HCT116 (cell line): ENCODE results near the gene SEC16B. TPM values are rescaled to one million over a fixed set of nuclear protein-coding genes. Genes with fewer than 3 reads are reported as not detected.
A peak's percentile ranks its signal among the peaks of the same experiment; 100 is the strongest.

Experiments used
- ATAC-seq: fragments of 200-7000 bp; cut with Tn5 transposase; 2 replicates; pipeline ENCODE4 v1.9.1; 2020; ENCODE audit warnings: mild to moderate bottlenecking, moderate library complexity
- BruUV-seq: library from RNA; stranded (reverse); fragments of 400-500 nt; replicated peaks from 2 replicates; lab custom pipeline; 2021; lab: Mats Ljungman, UMichigan
- CTCF ChIA-PET: fragments of 300-600 bp; sonication (Branson Sonifier 250); formaldehyde crosslinking; loops from one replicate; lab custom pipeline; 2021; ENCODE audit warnings: antibody characterized with exemption; lab: Charles Lee
- POLR2A ChIA-PET: fragments of 300-600, 350-600 bp; sonication (Branson Sonifier 250); formaldehyde crosslinking; loops from one replicate; lab custom pipeline; 2021; ENCODE audit warnings: antibody characterized with exemption; lab: Charles Lee
- RAD21 ChIA-PET, 2 experiments: fragments of 300-600 bp; sonication (Branson Sonifier 250); formaldehyde crosslinking; loops; one replicate each; lab custom pipeline; 2023; ENCODE audit warnings: low total read pairs in 2 of 2; ENCODE audit not compliant: uncharacterized antibody in 2 of 2, unreplicated experiment in 2 of 2, low non-redundant PET in 1 of 2; lab: Charles Lee
- DNase-seq: peaks from one replicate; pipeline ENCODE4 v3.0.0-alpha.2; 2010; ENCODE audit warnings: low read depth, low spot score
- H2AFZ ChIP-seq: fragments of 200-600 bp; shearing (Covaris generic), sonication (generic); 2 replicates; pipeline ENCODE4 v1.6.1; 2017; ENCODE audit warnings: low read depth, mixed run types, mixed read lengths, antibody characterized with exemption, low read length; ENCODE audit not compliant: poor library complexity, severe bottlenecking
- H3K27ac ChIP-seq: 2 replicates; pipeline ENCODE4 v1.5.1; 2012; ENCODE audit warnings: low read depth, low read length
- H3K27me3 ChIP-seq: fragments of 200-600 bp; sonication (generic); 2 replicates; pipeline ENCODE4 v1.6.1; 2016; ENCODE audit warnings: mixed run types, low read length, mixed read lengths; ENCODE audit not compliant: insufficient read depth
- H3K36me3 ChIP-seq, 2 experiments: fragments of 200-500 bp in 1 of 2; fragments of 200-600 bp in 1 of 2; sonication (Bioruptor generic) in 1 of 2; sonication (generic) in 1 of 2; 2 replicates each; pipeline versions ENCODE4 v1.5.1 to v1.6.1; 2014 to 2016; ENCODE audit warnings: low read length in 2 of 2, inconsistent platforms in 1 of 2, mixed read lengths in 1 of 2, mixed run types in 1 of 2; ENCODE audit not compliant: insufficient read depth in 2 of 2, control insufficient read depth in 1 of 2
- H3K4me1 ChIP-seq, 2 experiments: fragments of 200-600 bp in 1 of 2; sonication (generic) in 1 of 2; 2 replicates each; pipeline versions ENCODE4 v1.5.1 to v1.6.1; 2012 to 2017; ENCODE audit warnings: low read length in 2 of 2, inconsistent platforms in 1 of 2, mild to moderate bottlenecking in 1 of 2, mixed read lengths in 1 of 2, mixed run types in 1 of 2, moderate library complexity in 1 of 2; ENCODE audit not compliant: insufficient read depth in 2 of 2, control insufficient read depth in 1 of 2
- H3K4me2 ChIP-seq: fragments of 200-600 bp; sonication (generic); 2 replicates; pipeline ENCODE4 v1.6.1; 2017; ENCODE audit warnings: mixed run types, low read length, mixed read lengths
- H3K4me3 ChIP-seq, 2 experiments: fragments of 200-600 bp in 1 of 2; sonication (generic) in 1 of 2; replicated peaks in 1 of 2; 2 replicates each; pipeline ENCODE4 v1.5.1; 2011 to 2016; ENCODE audit warnings: low read length in 2 of 2, control low read depth in 1 of 2, low read depth in 1 of 2, mild to moderate bottlenecking in 1 of 2, mixed read lengths in 1 of 2, mixed run types in 1 of 2
- H3K79me2 ChIP-seq: fragments of 200-600 bp; sonication (generic); 2 replicates; pipeline ENCODE4 v1.6.1; 2017; ENCODE audit warnings: mild to moderate bottlenecking, mixed run types, low read length, moderate library complexity, mixed read lengths; ENCODE audit not compliant: insufficient read depth
- H3K9ac ChIP-seq: fragments of 200-600 bp; sonication (generic); 2 replicates; pipeline ENCODE4 v1.6.1; 2016; ENCODE audit warnings: low read length, mixed read lengths
- H3K9me2 ChIP-seq: fragments of 200-600 bp; sonication (generic), shearing (Covaris generic); 2 replicates; pipeline ENCODE4 v1.6.1; 2017; ENCODE audit warnings: mixed run types, mild to moderate bottlenecking, moderate library complexity; ENCODE audit not compliant: insufficient read depth
- H3K9me3 ChIP-seq, 2 experiments: fragments of 200-500 bp in 1 of 2; fragments of 200-600 bp in 1 of 2; sonication (Bioruptor generic) in 1 of 2; sonication (generic) in 1 of 2; 2 replicates each; pipeline ENCODE4 v1.6.1; 2014 to 2017; ENCODE audit warnings: low read length in 2 of 2, mixed read lengths in 2 of 2, inconsistent platforms in 1 of 2, low read depth in 1 of 2, mild to moderate bottlenecking in 1 of 2, mixed run types in 1 of 2, moderate library complexity in 1 of 2; ENCODE audit not compliant: control insufficient read depth in 1 of 2, insufficient read depth in 1 of 2
- H4K20me1 ChIP-seq: fragments of 200-600 bp; sonication (generic), shearing (Covaris generic); 2 replicates; pipeline ENCODE4 v1.6.1; 2017; ENCODE audit warnings: mixed run types, mild to moderate bottlenecking, moderate library complexity; ENCODE audit not compliant: insufficient read depth
- ELF1 ChIP-seq: IDR thresholded peaks from 2 replicates; pipeline ENCODE4 v1.6.1; 2012; ENCODE audit warnings: low read depth, borderline replicate concordance
- RAD21 ChIP-seq: IDR thresholded peaks from 2 replicates; pipeline ENCODE4 v1.6.1; 2012; ENCODE audit warnings: low read depth, mild to moderate bottlenecking
- SP1 ChIP-seq: IDR thresholded peaks from 2 replicates; pipeline ENCODE4 v1.6.1; 2012; ENCODE audit warnings: low read depth
- intact Hi-C: fragments of 100-400 bp; cut with micrococcal nuclease; formaldehyde crosslinking; loops from 2 replicates; pipeline ENCODE4 v1.10.0; 2022
- total RNA-seq: library from RNA; stranded (reverse); gene quantifications from one replicate; pipeline ENCODE4 v1.2.1, GENCODE V29; 2021; ENCODE audit not compliant: unreplicated experiment
- TF ChIP-seq, protein P1 (sequence below): IDR thresholded peaks from 2 replicates; pipeline ENCODE4 v1.6.1; 2012; ENCODE audit warnings: low read depth
- TF ChIP-seq, protein P2 (sequence below): IDR thresholded peaks from 2 replicates; pipeline ENCODE4 v1.6.1; 2012
- TF ChIP-seq, protein P3 (sequence below), 3 experiments: fragments of 200-600 bp in 1 of 3; sonication (generic) in 1 of 3; IDR thresholded peaks in 2 of 3; conservative IDR thresholded peaks in 1 of 3; 2 replicates each; pipeline ENCODE4 v1.5.1; 2012 to 2017; ENCODE audit warnings: low read depth in 2 of 3, low read length in 2 of 3, antibody characterized with exemption in 1 of 3, borderline replicate concordance in 1 of 3, control low read depth in 1 of 3, mild to moderate bottlenecking in 1 of 3, mixed read lengths in 1 of 3, mixed run types in 1 of 3, moderate library complexity in 1 of 3; ENCODE audit not compliant: insufficient read depth in 1 of 3

The SEC16B gene
- total RNA-seq, 1 experiment from 2014 or later: 1.2 TPM

DNA sequence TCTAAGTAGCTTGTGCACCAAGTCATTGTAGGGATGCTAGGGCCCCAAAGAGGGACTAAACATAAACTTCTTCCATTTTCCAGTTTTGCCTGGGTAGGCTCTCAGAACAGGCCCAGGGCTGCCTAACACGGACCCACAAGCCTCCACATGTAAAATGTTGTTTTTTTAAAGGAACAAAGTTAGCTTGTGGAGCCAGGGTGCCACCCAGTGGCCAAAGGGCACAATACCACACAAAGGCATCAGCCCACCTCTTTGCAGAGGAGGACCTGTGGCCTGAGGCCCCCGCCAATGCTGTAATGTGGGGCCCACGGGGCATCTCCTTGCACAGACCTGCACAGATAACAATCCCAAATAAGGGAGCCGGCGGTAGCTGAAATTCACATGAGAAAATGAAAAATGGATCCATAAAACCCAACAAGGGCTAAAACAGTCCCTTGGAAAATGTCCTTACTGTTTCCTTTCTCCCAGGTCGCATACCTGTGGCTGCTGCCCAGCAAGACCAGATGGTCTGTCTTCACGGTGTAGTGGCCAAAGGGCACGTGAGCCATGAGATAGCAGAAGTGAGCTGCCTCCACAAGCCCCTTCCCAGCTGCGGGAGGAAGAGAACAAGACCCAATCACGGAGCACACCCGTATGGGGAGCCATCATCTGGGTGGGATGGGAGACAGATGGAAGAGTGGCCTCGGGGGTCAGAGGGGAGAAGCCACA lies 23.8 kb downstream of the SEC16B start:
- no peak overlapping the region for H3K4me3 ChIP-seq
- H4K20me1 ChIP-seq: no peaks in the 10 kb centered on the region
- TF ChIP-seq SP1 (no peak), ELF1 (no peak), RAD21 (peak; percentile 87)
- TF ChIP-seq, protein P1, sequence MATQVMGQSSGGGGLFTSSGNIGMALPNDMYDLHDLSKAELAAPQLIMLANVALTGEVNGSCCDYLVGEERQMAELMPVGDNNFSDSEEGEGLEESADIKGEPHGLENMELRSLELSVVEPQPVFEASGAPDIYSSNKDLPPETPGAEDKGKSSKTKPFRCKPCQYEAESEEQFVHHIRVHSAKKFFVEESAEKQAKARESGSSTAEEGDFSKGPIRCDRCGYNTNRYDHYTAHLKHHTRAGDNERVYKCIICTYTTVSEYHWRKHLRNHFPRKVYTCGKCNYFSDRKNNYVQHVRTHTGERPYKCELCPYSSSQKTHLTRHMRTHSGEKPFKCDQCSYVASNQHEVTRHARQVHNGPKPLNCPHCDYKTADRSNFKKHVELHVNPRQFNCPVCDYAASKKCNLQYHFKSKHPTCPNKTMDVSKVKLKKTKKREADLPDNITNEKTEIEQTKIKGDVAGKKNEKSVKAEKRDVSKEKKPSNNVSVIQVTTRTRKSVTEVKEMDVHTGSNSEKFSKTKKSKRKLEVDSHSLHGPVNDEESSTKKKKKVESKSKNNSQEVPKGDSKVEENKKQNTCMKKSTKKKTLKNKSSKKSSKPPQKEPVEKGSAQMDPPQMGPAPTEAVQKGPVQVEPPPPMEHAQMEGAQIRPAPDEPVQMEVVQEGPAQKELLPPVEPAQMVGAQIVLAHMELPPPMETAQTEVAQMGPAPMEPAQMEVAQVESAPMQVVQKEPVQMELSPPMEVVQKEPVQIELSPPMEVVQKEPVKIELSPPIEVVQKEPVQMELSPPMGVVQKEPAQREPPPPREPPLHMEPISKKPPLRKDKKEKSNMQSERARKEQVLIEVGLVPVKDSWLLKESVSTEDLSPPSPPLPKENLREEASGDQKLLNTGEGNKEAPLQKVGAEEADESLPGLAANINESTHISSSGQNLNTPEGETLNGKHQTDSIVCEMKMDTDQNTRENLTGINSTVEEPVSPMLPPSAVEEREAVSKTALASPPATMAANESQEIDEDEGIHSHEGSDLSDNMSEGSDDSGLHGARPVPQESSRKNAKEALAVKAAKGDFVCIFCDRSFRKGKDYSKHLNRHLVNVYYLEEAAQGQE: no peak
- TF ChIP-seq, protein P2, sequence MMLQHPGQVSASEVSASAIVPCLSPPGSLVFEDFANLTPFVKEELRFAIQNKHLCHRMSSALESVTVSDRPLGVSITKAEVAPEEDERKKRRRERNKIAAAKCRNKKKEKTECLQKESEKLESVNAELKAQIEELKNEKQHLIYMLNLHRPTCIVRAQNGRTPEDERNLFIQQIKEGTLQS: no peak
- TF ChIP-seq, protein P3, sequence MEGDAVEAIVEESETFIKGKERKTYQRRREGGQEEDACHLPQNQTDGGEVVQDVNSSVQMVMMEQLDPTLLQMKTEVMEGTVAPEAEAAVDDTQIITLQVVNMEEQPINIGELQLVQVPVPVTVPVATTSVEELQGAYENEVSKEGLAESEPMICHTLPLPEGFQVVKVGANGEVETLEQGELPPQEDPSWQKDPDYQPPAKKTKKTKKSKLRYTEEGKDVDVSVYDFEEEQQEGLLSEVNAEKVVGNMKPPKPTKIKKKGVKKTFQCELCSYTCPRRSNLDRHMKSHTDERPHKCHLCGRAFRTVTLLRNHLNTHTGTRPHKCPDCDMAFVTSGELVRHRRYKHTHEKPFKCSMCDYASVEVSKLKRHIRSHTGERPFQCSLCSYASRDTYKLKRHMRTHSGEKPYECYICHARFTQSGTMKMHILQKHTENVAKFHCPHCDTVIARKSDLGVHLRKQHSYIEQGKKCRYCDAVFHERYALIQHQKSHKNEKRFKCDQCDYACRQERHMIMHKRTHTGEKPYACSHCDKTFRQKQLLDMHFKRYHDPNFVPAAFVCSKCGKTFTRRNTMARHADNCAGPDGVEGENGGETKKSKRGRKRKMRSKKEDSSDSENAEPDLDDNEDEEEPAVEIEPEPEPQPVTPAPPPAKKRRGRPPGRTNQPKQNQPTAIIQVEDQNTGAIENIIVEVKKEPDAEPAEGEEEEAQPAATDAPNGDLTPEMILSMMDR (IDR thresholded peaks at IDR 0.05 in 2 of 3, conservative IDR thresholded peaks at IDR 0.05 in 1 of 3; ENCODE audit: borderline replicate concordance in 1 of 3, insufficient read depth in 1 of 3, low read depth in 2 of 3, low read length in 2 of 3): peak; percentile 81 to 93 (median 81); a peak in 5 of 6 replicates
- ChIA-PET POLR2A (no interaction called here), CTCF (interaction anchor here (0.8 to 1.6 kb wide), 6 partner anchors 10 to 1049 kb away, joined by 3 to 12 read pairs (median 4); no protein-coding TSS in a partner anchor), RAD21 (interaction anchor here in 1 of 2 experiments (1.0 kb wide), 1 partner anchor 1048 kb away, joined by 4 read pairs; no protein-coding TSS in a partner anchor)
- H3K79me2 ChIP-seq: no peaks in the 10 kb centered on the region
- no peak overlapping the region for H3K4me2 ChIP-seq
- H3K27me3 ChIP-seq: no peaks in the 10 kb centered on the region
- intact Hi-C loops: loop anchor here (1.0 to 10.0 kb wide), 6 partner anchors 761 to 1569 kb away; no protein-coding TSS in a partner anchor
- no peaks in the 10 kb centered on the region for H3K9me2 ChIP-seq
- H3K4me1 ChIP-seq: no peaks in the 10 kb centered on the region
- ATAC-seq (peak; percentile 89), DNase-seq (peak; percentile 44)
- BruUV-seq: no TSS peak
- H3K9me3 ChIP-seq: no peaks in the 10 kb centered on the region
- no peaks in the 10 kb centered on the region for H3K36me3 ChIP-seq
- no peak overlapping the region for H3K9ac ChIP-seq
- H3K27ac ChIP-seq: no peak overlapping the region
- no peak overlapping the region for H2AFZ ChIP-seq
